Neuron (in vitro differentiated cells): ENCODE results near the gene DYRK1B.
A peak's percentile ranks its signal among the peaks of the same experiment; 100 is the strongest.
"Not testable (repeated sequence)": the region's sequence is repeated elsewhere in the genome, so short reads cannot be mapped to it uniquely, and the experiment has no call there.

Source experiments
- H2AFZ ChIP-seq: one replicate; pipeline ENCODE4 v1.6.1; 2013; ENCODE audit warnings: low read depth, mild to moderate bottlenecking, inconsistent platforms, low read length, moderate library complexity
- H3K27me3 ChIP-seq: one replicate; pipeline ENCODE4 v1.6.1; 2013; ENCODE audit warnings: low read length; ENCODE audit not compliant: insufficient read depth
- H3K36me3 ChIP-seq: one replicate; pipeline ENCODE4 v1.6.1; 2013; ENCODE audit warnings: low read length; ENCODE audit not compliant: insufficient read depth
- H3K4me1 ChIP-seq: one replicate; pipeline ENCODE4 v1.6.1; 2013; ENCODE audit warnings: low read length; ENCODE audit not compliant: insufficient read depth
- H3K4me3 ChIP-seq: 2 replicates; pipeline ENCODE4 v1.5.1; 2013; ENCODE audit warnings: mild to moderate bottlenecking, low read length, moderate library complexity
- H3K9me3 ChIP-seq: one replicate; pipeline ENCODE4 v1.6.1; 2013; ENCODE audit warnings: low read length

DYRK1B gene

GRCh38 chr19:39824143-39825092 is 9.5 kb downstream of the DYRK1B start:
- H3K27me3 ChIP-seq, result no peaks in the 10 kb centered on the region
- peak overlapping the region; percentile 55 for H3K4me3 ChIP-seq
- H3K4me1 ChIP-seq, result peaks cover 20% of the 10 kb centered on the region
- H3K36me3 ChIP-seq, result peaks cover 47% of the 10 kb centered on the region
- H3K9me3 ChIP-seq, result no peaks in the 10 kb centered on the region
- H2AFZ ChIP-seq, result no peak overlapping the region

GRCh38 chr19:39823686-39824085 is 10.3 kb downstream of the DYRK1B start:
- Histone ChIP-seq H3K4me3 (peak overlapping the region; percentile 55), H3K9me3 (no peaks in the 10 kb centered on the region), H2AFZ (no peak overlapping the region), H3K36me3 (peaks cover 43% of the 10 kb centered on the region), H3K27me3 (no peaks in the 10 kb centered on the region), H3K4me1 (peaks cover 20% of the 10 kb centered on the region)

DNA sequence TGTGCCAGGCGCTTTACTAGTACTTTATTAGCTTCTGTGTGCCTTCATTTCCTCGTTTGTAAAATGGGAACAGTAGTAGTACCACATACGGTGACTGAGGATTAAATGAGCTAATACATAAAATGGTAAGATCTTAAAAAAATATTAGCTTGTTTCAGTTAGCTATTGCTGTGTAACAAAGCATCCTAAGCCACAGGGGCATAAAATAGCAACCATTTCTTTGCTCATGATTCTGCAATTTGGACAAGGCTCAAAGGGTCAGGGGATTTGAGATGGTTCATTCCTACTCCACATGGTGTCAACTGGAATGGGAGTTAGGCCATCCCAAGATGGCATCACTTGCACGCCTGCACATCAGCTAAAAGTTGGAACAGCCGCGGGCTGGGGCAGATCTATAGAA is 13.3 kb downstream of the DYRK1B start:
- Histone ChIP-seq H3K36me3 (peaks cover 20% of the 10 kb centered on the region), H3K9me3 (no peaks in the 10 kb centered on the region), H2AFZ (no peak overlapping the region), H3K4me1 (peaks cover 20% of the 10 kb centered on the region), H3K27me3 (no peaks in the 10 kb centered on the region), H3K4me3 (no peak overlapping the region)

DNA sequence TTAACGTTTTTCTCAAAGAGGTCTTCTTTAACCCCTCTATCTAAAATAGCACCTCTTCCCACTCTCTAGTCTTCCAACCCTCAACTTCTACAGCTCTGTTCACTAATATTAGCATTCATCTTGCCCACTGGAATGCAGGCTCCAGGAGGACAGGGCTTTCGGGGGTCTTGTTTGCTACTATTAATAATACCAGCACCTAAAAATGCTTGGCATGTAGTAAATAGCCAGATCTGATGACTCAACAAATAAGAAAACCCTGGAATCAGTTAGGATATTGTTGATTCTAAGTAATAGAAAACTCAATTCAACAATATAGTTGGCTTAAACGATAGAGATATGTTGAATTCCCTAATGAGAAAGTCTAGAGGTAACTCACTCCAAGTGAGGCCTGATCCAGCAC is 14.2 kb downstream of the DYRK1B start:
- H3K4me1 ChIP-seq, result peaks cover 10% of the 10 kb centered on the region
- peaks cover 16% of the 10 kb centered on the region for H3K36me3 ChIP-seq
- H2AFZ ChIP-seq, result no peak overlapping the region
- no peaks in the 10 kb centered on the region for H3K27me3 ChIP-seq
- H3K9me3 ChIP-seq, result no peaks in the 10 kb centered on the region
- no peak overlapping the region for H3K4me3 ChIP-seq

- H3K36me3 ChIP-seq, result peaks cover 16% of the 10 kb centered on the region
- no peaks in the 10 kb centered on the region for H3K9me3 ChIP-seq
- no peak overlapping the region for H2AFZ ChIP-seq
- peaks cover 4% of the 10 kb centered on the region for H3K4me1 ChIP-seq
- no peaks in the 10 kb centered on the region for H3K27me3 ChIP-seq
- no peak overlapping the region for H3K4me3 ChIP-seq
Observed at GRCh38 chr19:39818626-39819097, 15.3 kb downstream of the DYRK1B start.

DNA sequence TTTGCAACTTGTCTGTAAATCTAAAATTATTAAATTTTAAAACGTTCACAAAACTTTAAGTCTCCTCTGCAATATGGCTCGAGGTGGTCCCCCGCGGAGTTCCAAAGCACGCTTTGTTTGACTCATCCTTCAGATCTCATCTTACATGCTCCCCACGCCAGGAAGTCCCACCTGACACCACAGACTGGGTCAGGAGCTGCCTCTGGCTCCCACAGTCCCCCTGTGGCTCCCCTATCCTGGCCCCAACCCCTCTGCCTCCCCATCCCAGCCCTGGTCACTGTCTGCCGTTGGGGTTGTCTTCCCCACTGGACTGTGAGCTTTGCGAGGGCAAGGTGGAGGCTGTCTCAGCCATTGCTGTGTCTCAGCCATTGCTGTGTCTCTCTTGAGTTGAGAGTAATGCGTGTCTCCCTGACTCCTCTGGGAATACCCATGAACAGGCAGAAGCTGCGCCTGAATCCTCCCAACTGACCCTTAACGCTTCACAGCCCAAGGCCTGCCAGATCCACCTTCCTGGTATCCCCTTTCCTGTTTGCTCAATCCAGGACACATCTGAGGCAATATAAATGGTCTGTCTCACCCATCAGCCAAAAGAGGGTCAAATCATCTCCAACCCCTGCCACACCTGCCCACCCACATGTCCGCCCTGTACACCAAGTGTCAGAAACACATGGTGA is 15.9 kb downstream of the DYRK1B start:
- no peaks in the 10 kb centered on the region for H3K27me3 ChIP-seq
- no peaks in the 10 kb centered on the region for H3K4me1 ChIP-seq
- H2AFZ ChIP-seq, result no peak overlapping the region
- H3K36me3 ChIP-seq, result peaks cover 16% of the 10 kb centered on the region
- no peak overlapping the region for H3K4me3 ChIP-seq
- H3K9me3 ChIP-seq, result no peaks in the 10 kb centered on the region

DNA sequence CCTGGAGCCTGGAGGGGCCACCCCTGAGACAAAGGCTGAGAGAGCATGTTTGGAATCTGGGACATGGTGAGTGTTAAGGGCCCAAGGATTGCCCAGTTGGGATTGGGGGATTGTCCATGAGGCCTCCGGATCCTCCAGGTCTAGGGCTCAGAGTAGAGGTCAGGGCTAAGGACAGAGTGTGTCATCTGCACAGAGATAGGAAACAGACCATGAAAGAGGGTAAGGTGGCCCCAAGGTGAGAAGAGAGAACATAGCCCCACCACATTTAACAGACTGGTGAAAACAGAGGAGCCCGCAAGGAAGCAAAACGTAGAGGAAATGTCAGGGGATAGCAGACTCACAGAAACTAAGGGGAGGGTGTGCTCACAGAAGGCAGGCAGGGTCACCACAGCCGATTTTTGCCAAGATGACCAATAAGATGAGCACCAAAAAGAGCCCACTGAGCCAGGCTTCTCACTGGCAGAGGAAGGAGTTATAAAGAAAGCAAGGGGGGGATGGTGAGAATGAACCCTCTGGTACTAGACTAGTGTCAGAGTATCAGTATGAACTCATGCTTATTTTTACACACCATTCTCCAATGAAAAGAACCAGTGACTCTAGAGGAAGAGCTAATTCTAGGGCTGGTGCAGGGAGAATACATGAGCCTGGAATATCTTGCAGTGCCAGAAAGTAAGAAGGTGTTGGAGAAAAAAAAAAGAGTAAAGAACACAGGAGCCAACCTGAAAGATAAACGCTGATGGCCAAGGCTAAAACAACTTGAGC is 17.5 kb downstream of the DYRK1B start:
- H3K27me3 ChIP-seq, result no peaks in the 10 kb centered on the region
- no peak overlapping the region for H2AFZ ChIP-seq
- H3K4me3 ChIP-seq, result no peak overlapping the region
- no peaks in the 10 kb centered on the region for H3K9me3 ChIP-seq
- H3K4me1 ChIP-seq, result no peaks in the 10 kb centered on the region
- peaks cover 6% of the 10 kb centered on the region for H3K36me3 ChIP-seq

- H3K27me3 ChIP-seq, result no peaks in the 10 kb centered on the region
- peaks cover 6% of the 10 kb centered on the region for H3K36me3 ChIP-seq
- no peak overlapping the region for H3K4me3 ChIP-seq
- no peaks in the 10 kb centered on the region for H3K4me1 ChIP-seq
- H3K9me3 ChIP-seq, result no peaks in the 10 kb centered on the region
- H2AFZ ChIP-seq, result no peak overlapping the region
Observed at GRCh38 chr19:39814595-39814994, 19.4 kb downstream of the DYRK1B start.

- not testable (repeated sequence) for H3K4me1 ChIP-seq, H3K9me3 ChIP-seq, H3K27me3 ChIP-seq, H3K36me3 ChIP-seq, H3K4me3 ChIP-seq, H2AFZ ChIP-seq
Observed at GRCh38 chr19:39814111-39814510, 19.9 kb downstream of the DYRK1B start.

DNA sequence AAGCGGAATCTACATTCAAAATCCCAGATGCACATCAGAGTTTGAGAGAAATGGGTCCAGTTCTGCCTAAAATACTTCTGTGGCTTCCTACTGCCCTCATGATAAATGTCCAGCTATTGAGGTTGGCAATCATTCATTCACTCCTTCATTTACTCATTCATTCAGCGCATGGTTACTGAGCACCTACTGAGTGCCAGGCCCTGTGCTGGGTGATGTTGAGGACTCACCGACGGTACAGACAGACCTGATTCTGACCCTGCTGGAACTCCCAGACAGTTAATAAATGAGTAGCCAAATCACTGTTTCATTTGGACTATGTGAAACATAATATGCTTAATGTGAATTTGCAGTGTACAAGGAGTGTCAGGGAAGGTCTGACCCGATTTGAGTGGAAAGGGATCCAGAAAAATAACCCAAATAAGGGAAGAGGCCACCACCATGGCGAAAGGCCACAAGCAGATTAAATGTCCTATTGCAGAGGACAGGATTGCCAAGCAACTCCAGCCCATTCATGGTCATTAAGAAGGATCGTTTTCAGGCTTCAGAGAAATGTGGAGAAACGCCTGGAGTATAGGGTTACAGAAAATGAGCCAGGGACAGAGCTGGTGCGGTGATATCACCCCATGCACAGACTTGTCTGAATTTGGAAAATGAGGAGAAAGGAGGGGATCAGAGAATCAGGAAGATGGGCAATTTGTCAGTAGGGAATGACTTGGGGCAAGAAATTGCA is 20.5 kb downstream of the DYRK1B start:
- Histone ChIP-seq H3K27me3 (no peaks in the 10 kb centered on the region), H3K36me3 (peaks cover 6% of the 10 kb centered on the region), H3K4me1 (no peaks in the 10 kb centered on the region), H3K9me3 (no peaks in the 10 kb centered on the region), H2AFZ (no peak overlapping the region), H3K4me3 (no peak overlapping the region)

GRCh38 chr19:39811064-39811463 is 22.9 kb downstream of the DYRK1B start:
- H3K4me1 ChIP-seq, result no peaks in the 10 kb centered on the region
- H3K4me3 ChIP-seq, result no peak overlapping the region
- H2AFZ ChIP-seq, result no peak overlapping the region

DNA sequence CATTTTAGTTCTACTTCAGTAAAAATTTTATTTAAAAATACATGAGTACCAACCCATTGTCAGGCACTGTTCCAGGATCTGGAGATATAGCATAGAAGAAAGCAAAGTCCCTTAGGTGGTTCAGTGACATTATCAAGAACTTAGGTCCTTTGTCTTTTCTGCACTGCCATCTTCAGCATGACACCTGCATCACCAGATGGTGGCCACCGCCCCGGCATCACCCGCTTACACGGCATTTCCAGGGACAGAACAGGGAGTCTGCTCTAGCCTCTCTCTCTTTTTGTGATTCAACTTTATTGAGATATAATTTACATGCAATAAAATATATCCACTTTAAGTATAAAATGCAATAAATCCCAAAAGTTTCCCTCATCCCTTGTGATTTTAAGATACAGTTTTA is 23.5 kb downstream of the DYRK1B start:
- no peaks in the 10 kb centered on the region for H3K27me3 ChIP-seq
- H3K36me3 ChIP-seq, result no peaks in the 10 kb centered on the region
- H3K4me1 ChIP-seq, result no peaks in the 10 kb centered on the region
- no peak overlapping the region for H3K4me3 ChIP-seq
- H3K9me3 ChIP-seq, result no peaks in the 10 kb centered on the region
- H2AFZ ChIP-seq, result no peak overlapping the region

More at GRCh38 chr19:39811064-39811463, 22.9 kb downstream of the DYRK1B start:
- no peaks in the 10 kb centered on the region for H3K36me3 ChIP-seq
- H3K27me3 ChIP-seq, result no peaks in the 10 kb centered on the region
- H3K9me3 ChIP-seq, result no peaks in the 10 kb centered on the region
